ENCODE data around the gene SLC25A26.

DNA sequence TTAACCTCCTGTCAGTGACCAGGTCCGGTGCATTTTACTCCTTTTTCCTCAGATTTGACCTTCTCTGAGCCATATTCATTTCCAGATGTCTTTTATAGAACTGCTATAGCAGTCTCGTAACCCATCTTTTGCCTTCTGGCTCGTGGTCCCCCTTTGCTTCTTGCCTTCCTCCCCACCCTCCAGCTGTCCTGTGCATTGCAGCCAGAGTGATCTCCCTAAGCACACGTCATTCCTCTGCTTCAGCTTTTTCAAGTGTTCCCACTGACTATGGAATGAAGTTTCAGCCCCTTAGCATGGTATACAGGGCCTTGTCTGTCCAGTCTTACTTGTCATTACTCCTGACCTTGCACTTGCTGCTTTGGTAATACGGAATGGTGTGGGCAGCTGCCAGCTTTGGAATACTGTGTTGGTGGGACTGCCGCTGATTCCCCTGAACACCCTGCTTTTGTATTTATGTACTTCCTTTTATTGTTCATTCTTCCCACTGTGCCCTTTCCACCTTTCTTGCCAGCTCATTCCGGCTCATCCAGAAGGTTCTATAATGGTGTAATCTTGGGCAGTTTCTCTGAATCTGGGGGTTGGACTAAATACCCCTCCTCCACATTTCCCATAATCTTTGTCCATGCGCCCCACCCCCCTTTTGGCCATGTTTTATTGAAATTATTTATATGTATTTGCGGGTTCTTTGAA is 38.9 kb downstream of the SLC25A26 start:
- TF ChIP-seq POLR2A (IDR thresholded peaks at IDR 0.05) (no peak), EP300 (IDR thresholded peaks at IDR 0.05) (no peak)
- TF ChIP-seq, protein P1, sequence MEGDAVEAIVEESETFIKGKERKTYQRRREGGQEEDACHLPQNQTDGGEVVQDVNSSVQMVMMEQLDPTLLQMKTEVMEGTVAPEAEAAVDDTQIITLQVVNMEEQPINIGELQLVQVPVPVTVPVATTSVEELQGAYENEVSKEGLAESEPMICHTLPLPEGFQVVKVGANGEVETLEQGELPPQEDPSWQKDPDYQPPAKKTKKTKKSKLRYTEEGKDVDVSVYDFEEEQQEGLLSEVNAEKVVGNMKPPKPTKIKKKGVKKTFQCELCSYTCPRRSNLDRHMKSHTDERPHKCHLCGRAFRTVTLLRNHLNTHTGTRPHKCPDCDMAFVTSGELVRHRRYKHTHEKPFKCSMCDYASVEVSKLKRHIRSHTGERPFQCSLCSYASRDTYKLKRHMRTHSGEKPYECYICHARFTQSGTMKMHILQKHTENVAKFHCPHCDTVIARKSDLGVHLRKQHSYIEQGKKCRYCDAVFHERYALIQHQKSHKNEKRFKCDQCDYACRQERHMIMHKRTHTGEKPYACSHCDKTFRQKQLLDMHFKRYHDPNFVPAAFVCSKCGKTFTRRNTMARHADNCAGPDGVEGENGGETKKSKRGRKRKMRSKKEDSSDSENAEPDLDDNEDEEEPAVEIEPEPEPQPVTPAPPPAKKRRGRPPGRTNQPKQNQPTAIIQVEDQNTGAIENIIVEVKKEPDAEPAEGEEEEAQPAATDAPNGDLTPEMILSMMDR (IDR thresholded peaks at IDR 0.05), result no peak
